ENCODE results near the gene CELF4.

The CELF4 gene

DNA sequence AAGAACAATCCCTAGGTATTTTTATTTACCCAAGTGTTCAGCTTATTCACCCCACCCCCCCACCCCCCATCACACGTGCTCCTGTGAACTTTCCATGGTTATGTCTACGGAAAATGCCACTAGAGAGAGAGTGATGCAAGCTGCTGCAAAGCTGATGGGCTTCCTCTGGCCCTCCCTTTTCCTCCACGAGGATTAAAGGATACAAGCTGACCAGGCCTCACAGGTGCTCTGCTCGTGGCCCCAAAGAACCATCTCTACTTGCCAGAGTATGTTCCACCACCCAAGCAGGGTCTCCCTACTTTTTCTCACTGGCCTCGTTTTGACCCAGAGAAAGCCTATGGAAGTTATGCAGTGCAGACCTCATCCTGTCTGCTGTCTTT is 342.6 kb downstream of the CELF4 start:
- Histone ChIP-seq H3K36me3 (ENCODE audit: control insufficient read depth, insufficient read depth, low read length) (no peaks in the 10 kb centered on the region), H3K79me2 (no peaks in the 10 kb centered on the region)
- TF ChIP-seq, protein P1, sequence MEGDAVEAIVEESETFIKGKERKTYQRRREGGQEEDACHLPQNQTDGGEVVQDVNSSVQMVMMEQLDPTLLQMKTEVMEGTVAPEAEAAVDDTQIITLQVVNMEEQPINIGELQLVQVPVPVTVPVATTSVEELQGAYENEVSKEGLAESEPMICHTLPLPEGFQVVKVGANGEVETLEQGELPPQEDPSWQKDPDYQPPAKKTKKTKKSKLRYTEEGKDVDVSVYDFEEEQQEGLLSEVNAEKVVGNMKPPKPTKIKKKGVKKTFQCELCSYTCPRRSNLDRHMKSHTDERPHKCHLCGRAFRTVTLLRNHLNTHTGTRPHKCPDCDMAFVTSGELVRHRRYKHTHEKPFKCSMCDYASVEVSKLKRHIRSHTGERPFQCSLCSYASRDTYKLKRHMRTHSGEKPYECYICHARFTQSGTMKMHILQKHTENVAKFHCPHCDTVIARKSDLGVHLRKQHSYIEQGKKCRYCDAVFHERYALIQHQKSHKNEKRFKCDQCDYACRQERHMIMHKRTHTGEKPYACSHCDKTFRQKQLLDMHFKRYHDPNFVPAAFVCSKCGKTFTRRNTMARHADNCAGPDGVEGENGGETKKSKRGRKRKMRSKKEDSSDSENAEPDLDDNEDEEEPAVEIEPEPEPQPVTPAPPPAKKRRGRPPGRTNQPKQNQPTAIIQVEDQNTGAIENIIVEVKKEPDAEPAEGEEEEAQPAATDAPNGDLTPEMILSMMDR (IDR thresholded peaks at IDR 0.05): no peak

DNA sequence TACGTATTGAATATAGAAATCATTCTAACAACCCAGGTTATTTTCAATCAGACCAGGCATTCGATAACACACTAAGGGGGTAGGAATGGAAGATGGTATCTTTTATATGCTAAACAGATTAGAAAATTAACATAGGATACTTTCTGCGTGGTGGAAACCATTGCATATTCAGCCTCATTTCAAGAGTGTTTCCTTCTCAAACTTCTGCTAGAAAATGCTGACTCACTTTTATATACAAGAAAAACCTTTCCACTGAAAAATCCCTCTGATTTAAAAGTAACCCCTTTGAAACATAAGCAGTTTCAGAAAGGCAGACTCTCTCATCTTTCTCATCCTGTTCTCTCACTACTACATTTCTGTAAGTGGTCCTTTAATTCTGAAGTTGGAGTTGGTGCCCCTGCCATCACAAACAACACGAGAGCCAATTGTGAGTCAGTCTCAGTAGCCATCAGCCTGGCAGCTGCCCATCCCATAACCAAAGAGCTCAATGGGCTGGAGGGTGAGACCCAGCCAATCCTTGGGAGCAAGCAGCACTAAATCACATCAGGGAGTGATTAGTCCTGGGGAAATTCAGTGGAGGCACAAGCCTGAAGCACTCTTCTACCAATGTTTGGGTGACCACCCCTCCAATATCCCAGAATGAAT is 343.1 kb downstream of the CELF4 start:
- Histone ChIP-seq H3K79me2 (no peaks in the 10 kb centered on the region), H3K27ac (no peak overlapping the region), H2AFZ (no peak overlapping the region), H3K36me3 (ENCODE audit: control insufficient read depth, insufficient read depth, low read length) (no peaks in the 10 kb centered on the region), H3K4me3 (ENCODE audit: low read depth, low read length) (no peak overlapping the region), H3K27me3 (ENCODE audit: control insufficient read depth, insufficient read depth, low read length) (no peaks in the 10 kb centered on the region), H3K4me2 (ENCODE audit: low read length) (no peak overlapping the region), H3K4me1 (no peaks in the 10 kb centered on the region), H3K9ac (no peak overlapping the region), H3K9me3 (ENCODE audit: control insufficient read depth, low read length) (no peaks in the 10 kb centered on the region)
- TF ChIP-seq, protein P1 (IDR thresholded peaks at IDR 0.05): no peak

More for the DNA sequence above, 342.6 kb downstream of the CELF4 start:
- H3K9ac ChIP-seq: no peak overlapping the region
- H3K27me3 ChIP-seq (ENCODE audit: control insufficient read depth, insufficient read depth, low read length): no peaks in the 10 kb centered on the region
- H3K27ac ChIP-seq: no peak overlapping the region
- H3K9me3 ChIP-seq (ENCODE audit: control insufficient read depth, low read length): no peaks in the 10 kb centered on the region
- H2AFZ ChIP-seq: no peak overlapping the region
- H3K4me3 ChIP-seq (ENCODE audit: low read depth, low read length): no peak overlapping the region
- H3K4me1 ChIP-seq: no peaks in the 10 kb centered on the region
- H3K4me2 ChIP-seq (ENCODE audit: low read length): no peak overlapping the region

DNA sequence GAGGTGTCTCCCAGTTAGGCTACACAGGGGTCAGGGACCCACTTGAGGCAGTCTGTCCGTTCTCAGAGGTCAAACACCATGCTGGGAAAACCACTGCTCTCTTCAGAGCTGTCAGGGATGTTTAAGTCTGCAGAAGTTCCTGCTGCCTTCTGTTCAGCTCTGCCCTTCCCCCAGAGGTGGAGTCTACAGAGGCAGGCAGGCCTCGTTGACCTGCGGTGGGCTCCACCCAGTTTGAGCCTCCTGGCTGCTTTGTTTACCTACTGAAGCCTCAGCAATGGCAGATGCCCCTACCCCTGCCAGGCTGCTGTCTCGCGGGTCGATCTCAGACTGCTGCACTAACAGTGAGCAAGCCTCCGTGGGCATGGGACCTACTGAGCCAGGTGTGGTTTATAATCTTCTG is 346.3 kb downstream of the CELF4 start:
- no peaks in the 10 kb centered on the region for H3K79me2 ChIP-seq
- no peaks in the 10 kb centered on the region for H3K36me3 ChIP-seq (ENCODE audit: control insufficient read depth, insufficient read depth, low read length)
- no peak overlapping the region for H2AFZ ChIP-seq
- TF ChIP-seq, protein P1 (IDR thresholded peaks at IDR 0.05): no peak
- H3K4me2 ChIP-seq (ENCODE audit: low read length): no peak overlapping the region
- H3K4me1 ChIP-seq: no peaks in the 10 kb centered on the region
- no peaks in the 10 kb centered on the region for H3K9me3 ChIP-seq (ENCODE audit: control insufficient read depth, low read length)
- no peak overlapping the region for H3K27ac ChIP-seq
- H3K4me3 ChIP-seq (ENCODE audit: low read depth, low read length): no peak overlapping the region
- no peak overlapping the region for H3K9ac ChIP-seq
- H3K27me3 ChIP-seq (ENCODE audit: control insufficient read depth, insufficient read depth, low read length): no peaks in the 10 kb centered on the region

DNA sequence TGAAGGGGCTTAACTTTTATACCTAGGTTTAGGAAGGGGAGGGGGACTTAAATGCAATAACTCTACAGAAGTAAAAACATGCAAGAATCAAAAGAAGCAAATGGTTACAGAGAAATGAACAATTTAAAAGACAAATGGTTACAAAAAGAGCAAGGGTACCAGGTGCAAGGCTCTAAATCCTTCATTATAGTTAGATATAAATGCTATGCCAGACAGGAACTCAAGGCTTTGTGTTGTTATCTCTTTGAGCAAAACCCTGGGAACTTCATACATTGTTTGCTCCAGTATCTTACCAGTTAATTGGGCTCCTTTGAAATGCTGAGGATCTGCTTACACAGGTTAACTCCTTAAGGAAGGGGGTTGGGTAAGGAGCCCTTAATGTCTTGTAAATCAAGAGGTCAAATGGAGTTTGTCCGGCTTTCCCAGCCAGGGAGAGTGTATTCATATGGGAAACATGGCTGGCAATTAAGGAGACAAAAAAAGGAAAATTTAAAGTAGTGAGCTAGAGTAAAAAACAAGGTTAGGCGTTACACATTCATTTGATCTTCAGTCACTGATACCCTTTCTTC is 347.5 kb downstream of the CELF4 start:
- no peaks in the 10 kb centered on the region for H3K27me3 ChIP-seq (ENCODE audit: control insufficient read depth, insufficient read depth, low read length)
- TF ChIP-seq, protein P1 (IDR thresholded peaks at IDR 0.05): no peak
- no peak overlapping the region for H3K4me3 ChIP-seq (ENCODE audit: low read depth, low read length)
- H3K4me1 ChIP-seq: no peaks in the 10 kb centered on the region
- no peak overlapping the region for H3K4me2 ChIP-seq (ENCODE audit: low read length)
- H3K27ac ChIP-seq: no peak overlapping the region
- H2AFZ ChIP-seq: no peak overlapping the region
- no peaks in the 10 kb centered on the region for H3K36me3 ChIP-seq (ENCODE audit: control insufficient read depth, insufficient read depth, low read length)
- no peaks in the 10 kb centered on the region for H3K79me2 ChIP-seq
- no peak overlapping the region for H3K9ac ChIP-seq
- H3K9me3 ChIP-seq (ENCODE audit: control insufficient read depth, low read length): no peaks in the 10 kb centered on the region

DNA sequence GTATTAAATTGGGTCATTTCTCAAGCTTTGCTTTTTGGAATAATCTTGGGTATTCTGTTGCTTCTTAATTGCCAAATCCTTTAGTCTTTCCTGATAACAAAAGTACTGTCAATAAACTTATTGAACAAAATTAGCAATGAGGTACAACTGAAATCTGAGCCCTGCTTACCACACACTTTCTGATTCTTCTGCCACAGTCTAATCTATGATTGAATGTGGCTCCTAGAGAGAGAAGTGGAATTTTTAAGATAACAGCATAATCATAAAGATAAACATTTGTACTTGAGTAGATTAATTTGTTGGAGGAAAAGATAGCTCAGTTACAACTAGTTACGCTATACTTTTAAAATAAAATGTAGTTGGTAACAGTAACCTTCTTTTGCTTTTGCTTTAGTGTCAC is 354.8 kb downstream of the CELF4 start:
- no peaks in the 10 kb centered on the region for H3K79me2 ChIP-seq
- no peaks in the 10 kb centered on the region for H3K4me1 ChIP-seq
- no peak overlapping the region for H3K4me2 ChIP-seq (ENCODE audit: low read length)
- H3K27me3 ChIP-seq (ENCODE audit: control insufficient read depth, insufficient read depth, low read length): no peaks in the 10 kb centered on the region
- no peak overlapping the region for H2AFZ ChIP-seq
- H3K9ac ChIP-seq: no peak overlapping the region
- no peaks in the 10 kb centered on the region for H3K36me3 ChIP-seq (ENCODE audit: control insufficient read depth, insufficient read depth, low read length)
- no peaks in the 10 kb centered on the region for H3K9me3 ChIP-seq (ENCODE audit: control insufficient read depth, low read length)
- no peak overlapping the region for H3K27ac ChIP-seq
- TF ChIP-seq, protein P1 (IDR thresholded peaks at IDR 0.05): no peak
- no peak overlapping the region for H3K4me3 ChIP-seq (ENCODE audit: low read depth, low read length)
